SU-DHL-6 (cell line): ENCODE measurements around the gene ACTL7A.

Experiments used
- CTCF ChIP-seq: fragments of 200-600 bp; sonication (generic); IDR thresholded peaks from one replicate; pipeline ENCODE4 v1.5.1; 2017; ENCODE audit warnings: antibody characterized with exemption, mild to moderate bottlenecking, low read length, moderate library complexity; ENCODE audit not compliant: insufficient read depth, poor library complexity, severe bottlenecking
- EZH2phosphoT487 ChIP-seq: fragments of 200-600 bp; sonication (generic), shearing (Covaris generic); conservative IDR thresholded peaks from 2 replicates; pipeline ENCODE4 v1.6.1; 2018; ENCODE audit warnings: mild to moderate bottlenecking, antibody characterized with exemption, low read length, moderate library complexity, mixed read lengths

- TF ChIP-seq CTCF, result no peak
- TF ChIP-seq EZH2phosphoT487, result no peak
Observed at GRCh38 chr9:108905494-108905893, 43.4 kb downstream of the ACTL7A start.
